Measurements from ENCODE around the gene WDR33. TPM values are rescaled to one million over a fixed set of nuclear protein-coding genes. Genes with fewer than 3 reads are reported as not detected.
"Not testable (repeated sequence)": the region's sequence is repeated elsewhere in the genome, so short reads cannot be mapped to it uniquely, and the experiment has no call there.

WDR33 gene
- total RNA-seq, 1 donor from 2014 or later: 23.5 TPM

- Histone ChIP-seq H3K27me3 (ENCODE audit: control insufficient read depth, insufficient read depth, low read length) (no peaks in the 10 kb centered on the region), H3K36me3 (ENCODE audit: control insufficient read depth, insufficient read depth, low read length) (no peaks in the 10 kb centered on the region), H3K4me3 (ENCODE audit: low read depth, low read length) (no peak overlapping the region)
- TF ChIP-seq, protein P1, sequence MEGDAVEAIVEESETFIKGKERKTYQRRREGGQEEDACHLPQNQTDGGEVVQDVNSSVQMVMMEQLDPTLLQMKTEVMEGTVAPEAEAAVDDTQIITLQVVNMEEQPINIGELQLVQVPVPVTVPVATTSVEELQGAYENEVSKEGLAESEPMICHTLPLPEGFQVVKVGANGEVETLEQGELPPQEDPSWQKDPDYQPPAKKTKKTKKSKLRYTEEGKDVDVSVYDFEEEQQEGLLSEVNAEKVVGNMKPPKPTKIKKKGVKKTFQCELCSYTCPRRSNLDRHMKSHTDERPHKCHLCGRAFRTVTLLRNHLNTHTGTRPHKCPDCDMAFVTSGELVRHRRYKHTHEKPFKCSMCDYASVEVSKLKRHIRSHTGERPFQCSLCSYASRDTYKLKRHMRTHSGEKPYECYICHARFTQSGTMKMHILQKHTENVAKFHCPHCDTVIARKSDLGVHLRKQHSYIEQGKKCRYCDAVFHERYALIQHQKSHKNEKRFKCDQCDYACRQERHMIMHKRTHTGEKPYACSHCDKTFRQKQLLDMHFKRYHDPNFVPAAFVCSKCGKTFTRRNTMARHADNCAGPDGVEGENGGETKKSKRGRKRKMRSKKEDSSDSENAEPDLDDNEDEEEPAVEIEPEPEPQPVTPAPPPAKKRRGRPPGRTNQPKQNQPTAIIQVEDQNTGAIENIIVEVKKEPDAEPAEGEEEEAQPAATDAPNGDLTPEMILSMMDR (IDR thresholded peaks at IDR 0.05; ENCODE audit: insufficient read depth, low read length, poor library complexity, severe bottlenecking): no peak
- DNase-seq (ENCODE audit: low read depth): no peak
Observed at GRCh38 chr2:127834951-127835350, 24.0 kb upstream of the WDR33 start.

DNA sequence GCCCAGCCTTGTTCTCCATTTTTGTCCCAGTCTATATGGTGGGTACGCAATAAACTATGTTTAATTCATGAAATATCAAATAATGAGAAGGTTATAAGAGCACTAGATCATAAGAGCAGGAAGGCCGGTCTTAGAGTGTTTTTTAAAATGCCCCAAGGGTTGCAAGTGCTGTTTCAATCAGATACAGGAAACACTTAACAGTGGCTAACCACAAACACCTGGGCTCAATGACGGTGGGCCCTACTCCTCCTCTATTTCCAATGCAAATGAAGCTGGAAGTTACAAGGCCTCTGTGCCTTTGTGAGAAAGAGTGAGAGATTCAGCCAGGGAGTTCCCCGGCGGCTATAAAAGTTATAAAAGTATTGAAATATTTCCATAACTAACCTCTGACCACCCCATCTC is 18.9 kb upstream of the WDR33 start:
- TF ChIP-seq, protein P1 (IDR thresholded peaks at IDR 0.05; ENCODE audit: insufficient read depth, low read length, poor library complexity, severe bottlenecking): no peak
- no peak for DNase-seq (ENCODE audit: low read depth)
- H3K36me3 ChIP-seq (ENCODE audit: control insufficient read depth, insufficient read depth, low read length): no peaks in the 10 kb centered on the region
- no peaks in the 10 kb centered on the region for H3K27me3 ChIP-seq (ENCODE audit: control insufficient read depth, insufficient read depth, low read length)
- H3K4me3 ChIP-seq (ENCODE audit: low read depth, low read length): no peak overlapping the region

DNA sequence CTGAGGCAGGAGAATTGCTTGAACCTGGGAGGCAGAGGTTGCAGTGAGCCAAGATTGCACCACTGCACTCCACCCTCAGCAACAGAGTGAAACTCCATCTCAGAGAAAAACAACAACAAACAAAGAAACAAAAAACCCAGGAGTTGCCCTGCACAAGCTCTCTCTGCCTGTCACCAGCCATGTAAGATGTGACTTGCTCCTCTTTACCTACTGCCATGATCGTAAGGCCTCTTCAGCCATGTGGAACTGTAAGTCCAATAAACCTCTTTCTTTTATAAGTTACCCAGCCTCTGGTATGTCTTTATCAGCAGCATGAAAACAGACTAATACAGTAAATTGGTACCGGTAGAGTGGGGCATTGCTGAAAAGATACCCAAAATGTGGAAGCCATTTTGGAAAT is 15.7 kb upstream of the WDR33 start:
- not testable (repeated sequence) for DNase-seq (ENCODE audit: low read depth); H3K4me3 ChIP-seq (ENCODE audit: low read depth, low read length); H3K36me3 ChIP-seq (ENCODE audit: control insufficient read depth, insufficient read depth, low read length); H3K27me3 ChIP-seq (ENCODE audit: control insufficient read depth, insufficient read depth, low read length)

GRCh38 chr2:127826047-127826446 is 15.1 kb upstream of the WDR33 start:
- no peaks in the 10 kb centered on the region for H3K36me3 ChIP-seq (ENCODE audit: control insufficient read depth, insufficient read depth, low read length)
- DNase-seq (ENCODE audit: low read depth): no peak
- no peak overlapping the region for H3K4me3 ChIP-seq (ENCODE audit: low read depth, low read length)
- TF ChIP-seq, protein P1 (IDR thresholded peaks at IDR 0.05; ENCODE audit: insufficient read depth, low read length, poor library complexity, severe bottlenecking): no peak
- no peaks in the 10 kb centered on the region for H3K27me3 ChIP-seq (ENCODE audit: control insufficient read depth, insufficient read depth, low read length)

GRCh38 chr2:127820080-127820668 is 9.2 kb upstream of the WDR33 start:
- TF ChIP-seq, protein P1 (IDR thresholded peaks at IDR 0.05; ENCODE audit: insufficient read depth, low read length, poor library complexity, severe bottlenecking): no peak
- no peaks in the 10 kb centered on the region for H3K36me3 ChIP-seq (ENCODE audit: control insufficient read depth, insufficient read depth, low read length)

GRCh38 chr2:127818794-127819425 is 7.9 kb upstream of the WDR33 start:
- TF ChIP-seq, protein P1 (IDR thresholded peaks at IDR 0.05; ENCODE audit: insufficient read depth, low read length, poor library complexity, severe bottlenecking): no peak
- Histone ChIP-seq H3K4me3 (ENCODE audit: low read depth, low read length) (no peak overlapping the region), H3K36me3 (ENCODE audit: control insufficient read depth, insufficient read depth, low read length) (no peaks in the 10 kb centered on the region), H3K27me3 (ENCODE audit: control insufficient read depth, insufficient read depth, low read length) (no peaks in the 10 kb centered on the region)
- no peak for DNase-seq (ENCODE audit: low read depth)

More at GRCh38 chr2:127820080-127820668, 9.2 kb upstream of the WDR33 start:
- no peak for DNase-seq (ENCODE audit: low read depth)
- no peaks in the 10 kb centered on the region for H3K27me3 ChIP-seq (ENCODE audit: control insufficient read depth, insufficient read depth, low read length)
- no peak overlapping the region for H3K4me3 ChIP-seq (ENCODE audit: low read depth, low read length)
